Right ventricle myocardium inferior (tissue), 1 donor: Measurements from ENCODE around the gene CRYGS. TPM values are rescaled to one million over a fixed set of nuclear protein-coding genes. Genes with fewer than 3 reads are reported as not detected.
A peak's percentile ranks its signal among the peaks of the same experiment; 100 is the strongest.
"Not testable (repeated sequence)": the region's sequence is repeated elsewhere in the genome, so short reads cannot be mapped to it uniquely, and the experiment has no call there.

ENCODE experiments used
- ATAC-seq: fragments of 200-7000 bp; cut with Tn5 transposase; one replicate; pipeline ENCODE4 v1.9.1; 2020; ENCODE audit warnings: mild to moderate bottlenecking, moderate library complexity
- DNase-seq: peaks from one replicate; pipeline ENCODE4 v3.0.0; 2021; ENCODE audit errors: missing footprints
- intact Hi-C: fragments of 100-400 bp; cut with DNase I; formaldehyde crosslinking; loops from one replicate; pipeline ENCODE4 v1.11.0; 2022
- long read RNA-seq: library from polyadenylated mRNA; unstranded; transcript quantifications from one replicate; pipeline ENCODE4 v2.0.0, GENCODE V29; 2021
- total RNA-seq: library from RNA; stranded (reverse); fragmentation: NEBNext Ultra II Directional; extraction: Animal tissue kit (Norgen Biotek cat#: 25700); gene quantifications from one replicate; pipeline ENCODE4 v1.2.1, GENCODE V29; 2021
- donor health status: DM: no; HTN: yes; CAD: no; lungs with severe emphysema.

The CRYGS gene
- 1.2 TPM for total RNA-seq
- long read RNA-seq: 0 reads

DNA sequence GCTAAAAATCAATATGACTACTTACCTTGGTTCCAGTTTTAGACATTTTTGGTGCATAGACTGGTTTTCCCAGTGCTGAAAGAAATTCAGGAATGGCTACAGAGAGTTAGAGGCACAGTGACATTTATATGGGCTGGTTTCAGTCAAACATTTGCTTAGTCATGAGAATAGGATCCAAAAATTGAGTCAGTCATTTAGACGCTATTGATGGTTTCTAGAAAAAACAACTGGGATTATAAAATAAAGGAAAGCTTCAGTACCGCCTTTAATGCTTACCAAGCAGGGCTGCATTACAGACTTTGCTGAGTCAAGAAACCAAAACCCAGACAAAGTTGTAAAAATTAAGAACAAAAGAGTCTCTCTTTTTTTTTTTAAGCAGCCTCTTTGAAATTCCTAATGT lies at the start of gene CRYGS:
Gene CRYGS (minus strand): TSS at position 100 of the 400 bp plus-strand sequence. CDS start 54 bp downstream, at position 46.
- ATAC-seq: no peak
- intact Hi-C loops: no loop called here
- DNase-seq: no peak

DNA sequence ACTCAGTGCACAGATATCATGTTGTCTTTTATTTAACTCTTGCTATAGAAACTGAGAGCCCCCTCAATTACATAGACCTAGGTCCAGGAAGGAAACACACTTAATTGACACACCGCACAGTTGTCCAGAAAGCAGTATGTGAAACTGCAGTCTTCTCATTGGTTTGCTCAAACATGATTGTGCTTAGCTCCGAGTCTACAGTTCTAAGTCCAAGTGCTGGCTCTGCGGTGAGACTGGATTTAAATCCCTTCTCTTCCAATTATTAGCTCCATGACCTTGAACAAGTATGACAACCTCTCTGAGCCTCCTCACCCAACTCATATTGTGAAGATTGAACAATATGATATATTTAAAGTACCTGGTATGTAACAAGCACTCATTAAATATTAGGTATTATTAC lies 49.7 kb upstream of the CRYGS start:
- intact Hi-C loops: no loop called here
- ATAC-seq (no peak), DNase-seq (no peak)

DNA sequence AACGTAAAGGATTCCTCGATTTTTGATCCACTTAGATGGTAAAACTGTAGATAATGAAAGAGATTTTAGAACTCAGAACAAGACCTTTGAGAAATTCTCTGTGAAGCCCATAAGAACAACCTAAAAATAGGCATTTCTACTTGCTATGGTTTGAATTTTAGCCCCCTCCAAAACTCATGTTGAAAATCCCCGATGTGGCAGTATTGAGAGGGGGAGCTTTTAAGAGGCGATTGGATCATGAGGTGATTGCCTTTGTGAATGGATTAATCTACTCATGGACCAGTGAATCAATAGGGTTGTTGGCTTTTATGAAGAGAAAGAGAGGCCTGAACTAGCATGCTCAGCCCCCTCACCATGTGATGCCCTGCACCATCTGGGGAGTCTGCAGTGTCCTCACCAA lies 48.5 kb upstream of the CRYGS start:
- ATAC-seq (no peak), DNase-seq (no peak)
- intact Hi-C loops: no loop called here

DNA sequence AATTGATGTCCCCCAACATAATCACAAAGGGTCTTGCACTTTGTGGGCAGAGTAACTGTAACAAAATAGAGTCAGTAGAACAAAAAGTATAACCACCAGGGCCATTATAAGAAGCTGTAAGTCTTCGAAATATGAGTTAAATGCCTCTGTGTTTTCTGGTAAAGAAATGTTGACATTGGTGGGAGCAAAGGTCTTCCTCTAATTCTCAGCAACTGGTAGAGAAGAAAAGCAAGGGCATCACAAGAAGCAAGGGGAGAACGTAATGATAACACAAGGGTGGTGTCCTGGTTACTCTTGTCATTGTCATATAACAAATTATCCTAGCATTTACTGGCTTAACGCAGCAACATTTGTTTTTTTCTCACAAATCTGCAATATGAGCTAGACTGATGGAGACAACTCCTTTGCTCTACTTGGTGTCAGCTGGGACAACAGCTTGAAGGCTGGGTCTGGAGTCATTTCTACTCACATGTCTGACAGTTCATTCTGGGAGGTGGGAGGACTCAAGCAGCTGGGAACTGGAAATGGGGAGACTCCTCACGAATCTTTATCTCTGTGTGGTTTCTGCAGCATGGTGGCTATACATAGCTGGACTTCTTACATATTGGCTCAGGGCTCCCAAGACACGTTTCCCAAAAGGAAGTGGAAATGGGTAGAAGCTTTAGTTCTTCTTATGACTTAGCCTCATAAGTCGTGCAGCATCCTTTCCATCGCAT lies 46.6 kb upstream of the CRYGS start:
- DNase-seq: no peak
- intact Hi-C loops: no loop called here
- no peak for ATAC-seq

DNA sequence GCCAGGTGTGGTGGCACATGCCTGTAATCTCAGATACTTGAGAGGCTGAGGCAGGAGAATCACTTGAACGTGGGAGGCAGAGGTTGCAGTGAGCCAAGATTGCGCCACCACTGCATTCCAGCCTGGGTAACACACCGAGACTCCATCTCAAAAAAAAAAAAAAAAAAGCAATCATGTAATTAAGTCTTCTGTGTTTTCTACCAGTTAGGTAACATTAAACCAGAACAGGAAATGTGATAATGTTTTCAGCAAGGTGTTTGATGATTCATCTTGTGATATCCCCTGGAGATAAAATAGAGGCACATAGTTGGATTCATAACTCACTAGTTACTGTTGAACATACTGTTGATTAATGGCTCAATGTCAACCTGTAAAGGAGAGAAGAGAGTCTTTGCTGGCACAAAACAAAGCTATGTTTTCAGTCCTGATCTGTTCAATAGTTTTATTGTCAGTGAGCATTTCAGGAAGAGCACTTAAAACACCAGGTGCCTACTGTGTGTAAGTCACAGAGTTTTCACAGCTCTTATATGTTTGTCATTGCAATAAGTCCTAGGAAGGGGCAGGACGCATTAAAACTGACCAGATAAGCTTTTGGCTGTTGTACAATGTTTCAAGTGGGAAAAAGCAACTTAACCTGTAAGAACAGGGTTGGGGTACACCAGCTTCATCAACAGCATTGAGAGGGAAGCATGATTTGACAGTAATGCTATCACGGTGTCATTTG lies 45.8 kb upstream of the CRYGS start:
- intact Hi-C loops: no loop called here
- DNase-seq (no peak), ATAC-seq (no peak)

DNA sequence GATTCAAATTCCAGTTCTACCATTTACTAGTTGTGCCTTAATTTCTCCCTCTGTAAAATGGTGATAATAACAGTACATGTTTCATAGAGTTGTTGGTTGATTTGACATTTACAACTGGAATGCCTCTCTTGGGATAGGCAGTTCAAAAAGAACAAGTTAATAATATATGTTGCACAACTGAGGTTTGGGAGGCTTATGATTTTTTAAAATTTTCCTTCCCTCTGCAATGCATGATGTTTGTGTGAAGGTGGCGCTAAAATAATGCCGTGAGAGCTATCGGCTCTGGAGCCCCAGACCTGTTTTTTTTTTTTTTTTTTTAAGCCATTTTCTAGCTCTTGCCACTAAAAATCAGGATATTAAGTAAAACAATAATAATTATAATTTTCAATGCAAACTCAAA lies 44.9 kb upstream of the CRYGS start:
- no peak for ATAC-seq
- intact Hi-C loops: no loop called here
- no peak for DNase-seq

DNA sequence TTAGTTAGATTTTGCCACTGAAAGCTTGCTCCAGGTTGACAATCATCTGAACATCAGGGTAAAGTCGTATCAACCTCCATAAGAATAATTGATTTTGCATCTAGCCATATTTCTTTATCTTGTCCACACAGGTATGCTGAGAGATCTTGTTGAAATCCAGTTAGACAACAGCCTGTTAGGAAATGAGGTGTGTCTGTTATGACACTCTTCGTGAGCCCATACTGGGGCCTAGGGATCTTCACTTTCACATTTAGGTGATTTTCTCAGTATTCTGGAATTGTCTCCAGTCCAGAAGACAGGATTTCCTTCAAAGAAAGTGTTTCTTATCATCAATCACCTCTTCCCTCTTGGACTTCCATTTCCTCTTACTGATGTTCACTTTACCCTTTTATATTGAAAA lies 44.5 kb upstream of the CRYGS start:
- ATAC-seq: no peak
- DNase-seq: no peak
- intact Hi-C loops: no loop called here

DNA sequence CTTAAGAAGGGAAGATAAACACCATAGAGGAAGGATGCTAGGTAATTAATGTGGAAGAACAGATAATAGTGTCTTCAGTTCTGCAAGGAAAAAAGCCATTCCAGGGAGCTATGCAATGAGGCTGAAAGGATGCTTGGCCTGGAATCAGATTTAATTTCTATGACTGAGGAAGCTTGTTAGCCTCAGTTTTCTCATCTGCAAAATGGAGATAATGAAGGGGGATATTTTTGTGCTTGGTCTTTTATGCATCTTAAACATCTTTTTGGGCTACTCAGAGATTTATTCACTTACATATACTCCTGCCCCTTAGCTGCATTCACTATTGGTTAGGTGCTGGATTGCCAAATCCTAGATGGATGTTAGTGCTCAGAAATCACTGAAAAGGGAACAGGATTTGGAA lies 43.0 kb upstream of the CRYGS start:
- DNase-seq (no peak), ATAC-seq (no peak)
- intact Hi-C loops: no loop called here

DNA sequence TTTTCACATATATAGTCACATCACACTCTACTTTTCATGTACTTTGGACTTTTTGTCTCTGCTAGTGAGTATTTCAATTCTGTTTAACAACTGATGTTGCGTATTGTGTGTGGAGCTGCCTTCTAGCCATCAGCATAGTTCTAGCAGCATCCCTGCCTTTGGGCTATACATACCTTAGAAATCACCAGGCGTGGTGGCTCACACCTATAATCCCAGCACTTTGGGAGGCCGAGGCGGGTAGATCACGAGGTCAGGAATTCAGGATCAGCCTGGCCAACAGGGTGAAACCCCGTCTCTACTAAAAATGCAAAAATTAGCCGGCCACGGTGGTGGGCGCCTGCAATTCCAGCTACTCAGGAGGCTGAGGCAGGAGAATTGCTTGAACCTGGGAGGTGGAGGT lies 42.1 kb upstream of the CRYGS start:
- DNase-seq, ATAC-seq, intact Hi-C loops: not testable (repeated sequence)

DNA sequence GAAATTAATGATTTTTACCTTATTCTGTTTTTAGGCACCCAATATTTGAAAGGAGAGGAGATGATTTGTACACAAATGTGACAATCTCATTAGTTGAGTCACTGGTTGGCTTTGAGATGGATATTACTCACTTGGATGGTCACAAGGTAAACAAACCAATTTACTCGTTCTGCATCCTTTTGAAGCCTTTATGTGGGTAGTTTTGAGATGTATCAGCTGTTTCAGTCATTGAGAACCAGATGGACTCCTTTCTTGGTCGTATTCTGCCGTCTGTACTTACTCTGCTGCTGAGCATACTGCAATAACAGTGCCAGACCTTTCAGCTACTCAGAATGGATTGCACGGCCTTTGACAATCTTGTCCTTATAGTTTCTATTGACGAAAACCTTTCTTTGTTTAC lies 39.7 kb upstream of the CRYGS start:
- DNase-seq (no peak), ATAC-seq (no peak)
- intact Hi-C loops: no loop called here

DNA sequence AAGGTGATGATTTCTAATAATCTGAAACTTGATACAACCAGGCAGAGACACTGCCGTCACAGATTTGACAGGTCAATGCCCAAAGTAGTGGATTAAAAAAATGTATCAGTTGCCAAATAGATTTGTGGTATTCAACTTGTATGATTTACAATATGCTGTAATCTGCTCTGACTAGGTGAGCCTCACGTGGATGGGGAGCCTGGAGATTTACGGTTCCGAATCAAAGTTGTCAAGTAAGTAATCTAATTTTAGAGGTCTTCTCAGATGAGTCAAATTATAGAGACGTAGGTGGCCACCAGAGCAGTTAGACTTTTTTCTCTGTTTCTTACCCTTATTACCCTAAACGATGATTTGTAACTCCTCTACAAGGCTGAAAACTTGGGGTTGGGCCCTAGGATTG lies 38.4 kb upstream of the CRYGS start:
- DNase-seq (no peak), ATAC-seq (no peak)
- intact Hi-C loops: no loop called here

DNA sequence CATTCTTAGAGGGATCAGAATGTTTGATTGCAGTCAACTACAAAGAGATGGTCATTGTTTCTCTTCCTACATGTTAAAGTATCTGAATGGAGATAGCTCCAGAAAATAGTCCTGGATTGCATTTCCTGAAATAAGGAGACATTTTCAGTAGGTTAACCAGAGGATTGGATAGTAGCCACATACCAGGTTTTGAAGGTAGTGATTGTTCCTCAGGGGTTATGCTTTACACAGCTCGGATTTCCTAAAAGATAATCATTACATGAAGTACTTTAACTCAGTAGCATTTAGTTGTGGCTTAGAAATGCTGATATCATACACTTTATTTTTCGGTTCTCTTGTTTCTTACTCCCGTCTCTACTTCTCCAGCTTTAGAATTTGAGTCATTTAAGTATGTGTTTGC lies 36.6 kb upstream of the CRYGS start:
- intact Hi-C loops: no loop called here
- DNase-seq (no peak), ATAC-seq (no peak)

DNA sequence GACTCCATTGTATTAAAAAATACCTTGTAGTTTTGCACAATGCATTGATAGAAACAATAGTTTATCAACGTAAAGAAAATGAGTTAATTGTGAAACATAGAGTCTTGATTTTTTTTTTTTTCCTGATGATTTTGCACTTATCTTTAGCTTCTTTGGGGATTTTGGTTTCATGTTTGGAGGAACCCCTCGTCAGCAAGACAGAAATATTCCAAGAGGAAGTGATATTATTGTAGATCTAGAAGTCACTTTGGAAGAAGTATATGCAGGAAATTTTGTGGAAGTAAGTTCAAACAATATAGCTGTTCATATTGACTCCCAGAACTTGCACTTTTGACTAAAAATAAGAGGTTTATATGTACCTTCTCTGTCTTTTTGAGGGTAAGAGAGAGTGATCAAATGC lies 33.3 kb upstream of the CRYGS start:
- intact Hi-C loops: no loop called here
- DNase-seq: no peak
- no peak for ATAC-seq

DNA sequence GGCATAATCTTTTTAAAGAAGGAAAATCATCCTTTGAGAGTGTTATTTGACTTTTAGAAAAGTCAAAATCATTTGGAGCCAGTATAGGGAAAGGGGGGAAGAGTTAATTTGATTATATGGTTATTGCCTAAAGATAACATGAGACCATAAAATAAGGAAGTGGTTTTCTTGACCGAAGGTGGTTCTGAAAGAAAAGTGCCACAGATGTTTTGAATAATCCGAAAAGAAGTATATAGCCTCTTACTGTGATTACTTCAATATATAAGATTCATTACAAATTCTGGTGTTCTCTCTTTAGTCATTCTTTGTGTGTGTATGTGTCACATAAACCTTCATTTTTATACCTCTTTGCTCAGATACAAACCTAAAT lies 27.4 kb upstream of the CRYGS start:
- DNase-seq: no peak
- ATAC-seq: no peak
- intact Hi-C loops: loop anchor here (5.0 kb wide), 2 partner anchors 236 to 464 kb away; partner anchors contain the start of genes ETV5 and RFC4

DNA sequence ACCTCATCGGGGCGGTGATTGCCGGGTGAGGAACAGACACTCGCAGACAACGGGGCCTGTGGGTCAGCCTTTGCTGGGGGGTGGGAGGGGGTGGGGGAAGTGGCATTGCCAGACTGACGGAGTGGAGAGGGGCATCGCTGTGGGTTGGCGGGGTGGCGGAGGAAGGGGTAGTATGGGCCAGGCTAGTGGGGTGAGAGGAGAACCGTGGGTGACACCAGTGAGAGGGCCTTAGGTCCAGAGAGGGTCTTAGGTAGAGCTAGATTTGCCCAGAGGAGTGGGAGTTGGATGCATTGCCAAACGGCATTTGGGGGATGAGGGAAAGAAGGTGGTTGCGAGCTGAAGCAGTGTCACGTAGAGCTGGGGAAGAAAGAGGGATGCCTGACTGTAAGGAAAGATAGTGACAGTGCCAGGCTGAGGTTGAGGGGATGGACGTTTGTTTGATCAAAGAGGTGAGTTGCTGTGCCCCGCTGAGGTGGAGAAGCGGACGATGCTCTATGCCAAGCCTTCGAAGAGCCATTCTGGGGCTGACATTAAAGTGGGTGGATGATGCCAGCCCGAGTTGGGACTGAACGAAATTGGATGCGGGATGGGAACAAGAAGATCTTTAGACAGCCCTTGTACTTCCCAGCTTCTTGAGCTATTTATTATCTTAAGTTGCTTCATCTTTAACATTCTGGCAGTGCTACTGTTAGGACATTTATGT lies 26.9 kb upstream of the CRYGS start:
- no peak for ATAC-seq
- intact Hi-C loops: loop anchor here (5.0 kb wide), 2 partner anchors 236 to 464 kb away; partner anchors contain the start of genes ETV5 and RFC4
- no peak for DNase-seq

DNA sequence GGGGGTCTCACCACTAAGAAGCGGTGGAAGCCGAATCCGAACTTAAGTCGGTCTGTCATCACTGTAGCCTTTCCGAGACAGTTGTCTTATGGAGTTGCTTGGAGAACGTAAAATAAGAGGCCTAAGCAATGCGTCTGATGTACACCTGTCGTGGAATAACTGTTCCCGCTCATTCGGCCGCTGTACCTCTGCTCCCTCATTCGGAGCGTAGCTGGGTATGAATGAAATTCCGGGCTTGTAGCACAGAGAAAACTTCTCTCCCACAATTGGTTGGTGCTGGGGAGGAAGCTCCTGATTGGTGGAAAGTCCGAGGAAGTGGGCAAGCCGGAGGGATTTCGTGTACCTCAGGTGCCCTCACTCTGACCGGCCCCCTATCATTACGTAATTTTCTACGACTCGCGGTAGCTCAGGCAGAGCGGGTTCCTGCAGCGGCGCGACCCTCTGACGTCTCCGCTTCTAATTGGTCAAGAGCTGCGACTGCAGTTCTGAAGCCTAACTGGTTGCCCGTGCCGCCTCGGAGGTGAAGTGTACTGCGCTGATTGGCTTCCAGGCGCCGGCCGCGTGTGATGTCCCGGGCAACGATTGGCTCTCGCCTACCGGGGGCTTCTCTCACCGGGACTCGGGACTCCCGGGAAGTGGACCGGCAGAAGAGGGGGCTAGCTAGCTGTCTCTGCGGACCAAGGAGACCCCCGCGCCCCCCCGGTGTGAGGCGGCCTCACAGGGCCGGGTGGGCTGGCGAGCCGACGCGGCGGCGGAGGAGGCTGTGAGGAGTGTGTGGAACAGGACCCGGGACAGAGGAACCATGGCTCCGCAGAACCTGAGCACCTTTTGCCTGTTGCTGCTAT lies 26.1 kb upstream of the CRYGS start, which contains the start of gene DNAJB11:
Gene DNAJB11 (plus strand): TSS at position 625 of the 845 bp plus-strand sequence. CDS start 178 bp downstream, at position 803.
- intact Hi-C loops: loop anchor here (5.0 kb wide), 2 partner anchors 237 to 463 kb away; partner anchors contain the start of genes ETV5 and RFC4

DNA sequence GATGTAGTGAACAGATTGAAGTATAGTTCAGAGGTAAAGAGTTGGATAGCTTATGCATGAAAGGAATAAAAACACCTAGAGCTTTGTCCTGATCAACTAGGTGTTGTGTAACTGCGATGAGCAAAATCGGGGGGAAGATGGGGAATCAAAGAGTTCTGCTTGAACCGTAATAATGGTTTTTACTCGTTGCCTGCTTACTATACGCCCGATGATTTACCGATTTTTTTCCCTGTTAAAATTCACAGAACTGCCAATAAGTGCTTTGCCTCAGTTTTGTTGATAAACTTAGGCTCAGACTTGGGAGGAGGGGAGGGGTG lies 25.6 kb upstream of the CRYGS start:
- intact Hi-C loops: loop anchor here (5.0 kb wide), 2 partner anchors 238 to 462 kb away; partner anchors contain the start of genes ETV5 and RFC4
- ATAC-seq (no peak), DNase-seq (no peak)

More for the DNA sequence above, 26.1 kb upstream of the CRYGS start, which contains the start of gene DNAJB11:
- peak; percentile 97 for ATAC-seq
- DNase-seq: peak; percentile 99

DNA sequence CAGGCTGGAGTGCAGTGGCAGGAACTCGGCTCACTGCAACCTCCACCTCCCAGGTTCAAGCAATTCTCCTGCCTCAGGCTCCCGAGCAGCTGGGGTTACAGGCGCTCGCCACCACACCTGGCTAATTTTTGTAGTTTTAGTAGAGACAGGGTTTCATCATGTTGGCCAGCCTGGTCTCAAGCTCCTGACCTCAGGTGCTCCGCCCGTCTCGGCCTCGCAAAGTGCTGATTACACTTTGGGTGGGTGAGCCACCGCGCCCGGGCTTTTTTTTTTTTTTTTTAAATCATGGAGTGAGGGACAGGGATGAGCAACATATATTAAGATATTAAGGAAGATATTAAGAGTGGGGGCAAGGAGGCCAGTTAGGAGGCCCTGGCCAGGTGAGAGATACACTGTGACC lies 25.2 kb upstream of the CRYGS start:
- DNase-seq, ATAC-seq, intact Hi-C loops: not testable (repeated sequence)
